GF-D8 (cell line): ENCODE results near the gene ALDH4A1.
"Not testable (repeated sequence)": the region's sequence is repeated elsewhere in the genome, so short reads cannot be mapped to it uniquely, and the experiment has no call there.

Experiments
- DNase-seq: peaks from one replicate; lab custom pipeline; 2025; lab: John Stamatoyannopoulos, UW

Gene ALDH4A1

GRCh38 chr1:18900303-18900841 is 2.0 kb downstream of the ALDH4A1 start:
- DNase-seq, result peak; percentile 63

- no peak for DNase-seq
Measured at GRCh38 chr1:18899363-18900049, 2.8 kb downstream of the ALDH4A1 start.

- no peak for DNase-seq
Measured at GRCh38 chr1:18898567-18898966, 3.8 kb downstream of the ALDH4A1 start.

- DNase-seq, result no peak
Measured at GRCh38 chr1:18895317-18895716, 7.0 kb downstream of the ALDH4A1 start.

- DNase-seq, result no peak
Measured at GRCh38 chr1:18893120-18893519, 9.2 kb downstream of the ALDH4A1 start.

GRCh38 chr1:18891858-18892257 is 10.5 kb downstream of the ALDH4A1 start:
- not testable (repeated sequence) for DNase-seq

- no peak for DNase-seq
Measured at GRCh38 chr1:18891426-18891780, 11.0 kb downstream of the ALDH4A1 start.

GRCh38 chr1:18890706-18891425 is 11.5 kb downstream of the ALDH4A1 start:
- DNase-seq, result no peak

- no peak for DNase-seq
Measured at GRCh38 chr1:18886003-18886335, 16.4 kb downstream of the ALDH4A1 start.

- no peak for DNase-seq
Measured at GRCh38 chr1:18885311-18886002, 16.9 kb downstream of the ALDH4A1 start.

- no peak for DNase-seq
Measured at GRCh38 chr1:18884727-18885126, 17.6 kb downstream of the ALDH4A1 start.

GRCh38 chr1:18884419-18884717 is 18.0 kb downstream of the ALDH4A1 start:
- no peak for DNase-seq

GRCh38 chr1:18883636-18884418 is 18.5 kb downstream of the ALDH4A1 start:
- no peak for DNase-seq

- no peak for DNase-seq
Measured at GRCh38 chr1:18883079-18883478, 19.3 kb downstream of the ALDH4A1 start.

GRCh38 chr1:18882486-18882885 is 19.9 kb downstream of the ALDH4A1 start:
- no peak for DNase-seq

GRCh38 chr1:18881642-18882431 is 20.5 kb downstream of the ALDH4A1 start:
- no peak for DNase-seq

- no peak for DNase-seq
Measured at GRCh38 chr1:18881164-18881563, 21.2 kb downstream of the ALDH4A1 start.

- DNase-seq, result no peak
Measured at GRCh38 chr1:18880585-18880984, 21.8 kb downstream of the ALDH4A1 start.

- DNase-seq, result no peak
Measured at GRCh38 chr1:18879791-18880309, 22.5 kb downstream of the ALDH4A1 start.

GRCh38 chr1:18879215-18879790 is 23.1 kb downstream of the ALDH4A1 start:
- no peak for DNase-seq
